HPDE6-E6E7 (cell line): ENCODE data around the gene SOX13.
"Not testable (repeated sequence)": the region's sequence is repeated elsewhere in the genome, so short reads cannot be mapped to it uniquely, and the experiment has no call there.

Experiments used
- DNase-seq: peaks from one replicate; pipeline ENCODE4 v3.0.0; 2011; ENCODE audit warnings: missing footprints; ENCODE audit errors: extremely low spot score

Gene SOX13

GRCh38 chr1:204087181-204087892 is 14.4 kb downstream of the SOX13 start:
- DNase-seq: no peak

GRCh38 chr1:204087893-204088528 is 15.1 kb downstream of the SOX13 start:
- DNase-seq: no peak

GRCh38 chr1:204088596-204088995 is 15.7 kb downstream of the SOX13 start:
- DNase-seq: no peak

GRCh38 chr1:204089044-204089751 is 16.3 kb downstream of the SOX13 start:
- DNase-seq: no peak

GRCh38 chr1:204090132-204090531 is 17.2 kb downstream of the SOX13 start:
- not testable (repeated sequence) for DNase-seq

GRCh38 chr1:204091066-204091465 is 18.2 kb downstream of the SOX13 start:
- DNase-seq: no peak

- no peak for DNase-seq
Observed at GRCh38 chr1:204091787-204092312, 18.9 kb downstream of the SOX13 start.

- no peak for DNase-seq
Observed at GRCh38 chr1:204092632-204093420, 19.9 kb downstream of the SOX13 start.

GRCh38 chr1:204093421-204093717 is 20.5 kb downstream of the SOX13 start:
- no peak for DNase-seq

- DNase-seq: no peak
Observed at GRCh38 chr1:204093781-204094180, 20.9 kb downstream of the SOX13 start.

- DNase-seq: no peak
Observed at GRCh38 chr1:204094313-204094729, 21.4 kb downstream of the SOX13 start.

GRCh38 chr1:204094856-204095634 is 22.1 kb downstream of the SOX13 start:
- no peak for DNase-seq

- DNase-seq: no peak
Observed at GRCh38 chr1:204096931-204097330, 24.0 kb downstream of the SOX13 start.

- DNase-seq: no peak
Observed at GRCh38 chr1:204098683-204099082, 25.8 kb downstream of the SOX13 start.

- not testable (repeated sequence) for DNase-seq
Observed at GRCh38 chr1:204099754-204100153, 26.8 kb downstream of the SOX13 start.

- DNase-seq: no peak
Observed at GRCh38 chr1:204102029-204102611, 29.2 kb downstream of the SOX13 start.

GRCh38 chr1:204102739-204103430 is 30.0 kb downstream of the SOX13 start:
- DNase-seq: no peak

GRCh38 chr1:204103431-204103741 is 30.5 kb downstream of the SOX13 start:
- DNase-seq: no peak

- no peak for DNase-seq
Observed at GRCh38 chr1:204104331-204105130, 31.6 kb downstream of the SOX13 start.

- DNase-seq: no peak
Observed at GRCh38 chr1:204105131-204105515, 32.2 kb downstream of the SOX13 start.
